Natural killer cell (primary cell): ENCODE results near the gene PREPL. TPM values are rescaled to one million over a fixed set of nuclear protein-coding genes. Genes with fewer than 3 reads are reported as not detected.

Source experiments
- ATAC-seq, 3 donors: fragments of 150-1000 bp in 2 of 3; fragments of 200-7000 bp in 1 of 3; cut with Tn5 transposase; 1 replicate in 1 of 3; 2 replicates in 2 of 3; pipeline ENCODE4 v1.10.0; 2021; ENCODE audit warnings: mild to moderate bottlenecking in 2 of 3, moderate library complexity in 2 of 3
- DNase-seq, 2 donors: peaks; one replicate each; pipeline versions ENCODE4 v3.0.0 to v3.0.0-alpha.2; 2013 to 2021; ENCODE audit warnings: mixed read lengths in 1 of 2
- H3K27ac ChIP-seq: one replicate; pipeline ENCODE4 v1.5.1; 2013; ENCODE audit warnings: mild to moderate bottlenecking, low read length
- H3K27me3 ChIP-seq: one replicate; pipeline ENCODE4 v1.6.1; 2013; ENCODE audit warnings: low read length; ENCODE audit not compliant: control insufficient read depth, insufficient read depth
- H3K36me3 ChIP-seq: one replicate; pipeline ENCODE4 v1.6.1; 2013; ENCODE audit warnings: low read length; ENCODE audit not compliant: control insufficient read depth, insufficient read depth
- H3K4me1 ChIP-seq: one replicate; pipeline ENCODE4 v1.6.1; 2013; ENCODE audit warnings: low read length; ENCODE audit not compliant: control insufficient read depth, insufficient read depth
- H3K4me3 ChIP-seq: one replicate; pipeline ENCODE4 v1.5.1; 2013; ENCODE audit warnings: low read length
- H3K9me3 ChIP-seq: one replicate; pipeline ENCODE4 v1.6.1; 2013; ENCODE audit warnings: low read length; ENCODE audit not compliant: control insufficient read depth, insufficient read depth
- H3K27ac Mint-ChIP-seq, 2 donors: one replicate each; pipeline ENCODE4 v1.8.0; 2022; ENCODE audit warnings: mild to moderate bottlenecking in 2 of 2, mixed read lengths in 2 of 2, moderate library complexity in 1 of 2
- H3K27me3 Mint-ChIP-seq, 2 donors: one replicate each; pipeline ENCODE4 v1.8.0; 2022; ENCODE audit warnings: low read depth in 2 of 2, mixed read lengths in 2 of 2
- H3K36me3 Mint-ChIP-seq: one replicate; pipeline ENCODE4 v1.8.0; 2022; ENCODE audit warnings: mixed read lengths
- H3K4me1 Mint-ChIP-seq, 2 donors: one replicate each; pipeline ENCODE4 v1.8.0; 2022; ENCODE audit warnings: mixed read lengths in 2 of 2
- H3K4me3 Mint-ChIP-seq: one replicate; pipeline ENCODE4 v1.8.0; 2022; ENCODE audit warnings: mild to moderate bottlenecking, moderate library complexity, mixed read lengths
- H3K9me3 Mint-ChIP-seq, 2 donors: one replicate each; pipeline ENCODE4 v1.8.0; 2022; ENCODE audit warnings: mixed read lengths in 2 of 2
- CTCF ChIP-seq: fragments of 200-600 bp; IDR thresholded peaks from one replicate; pipeline ENCODE4 v1.8.0; 2022; ENCODE audit warnings: antibody characterized with exemption
- WGBS: methylation state at CpG from one replicate; pipeline ENCODE4 v1.1.7; 2013; ENCODE audit warnings: missing lambda C conversion rate; ENCODE audit not compliant: insufficient coverage; 5-methylcytosine and 5-hydroxymethylcytosine counted together
- intact Hi-C: fragments of 100-400 bp; cut with micrococcal nuclease; formaldehyde crosslinking; loops from one replicate; pipeline ENCODE4 v1.14.2; 2022
- total RNA-seq, 4 donors: library from RNA; stranded (reverse); fragments of 120-200 nt in 1 of 4; gene quantifications; one replicate each; pipeline versions ENCODE4 v1.2.3 to v1.2.4, GENCODE V29; 2013 to 2022

PREPL gene
- total RNA-seq, 3 donors from 2014 or later (not counting 1 experiment from before 2014, with no cell fraction given), result 17.2 to 23.2 (median 18.4) TPM

DNA sequence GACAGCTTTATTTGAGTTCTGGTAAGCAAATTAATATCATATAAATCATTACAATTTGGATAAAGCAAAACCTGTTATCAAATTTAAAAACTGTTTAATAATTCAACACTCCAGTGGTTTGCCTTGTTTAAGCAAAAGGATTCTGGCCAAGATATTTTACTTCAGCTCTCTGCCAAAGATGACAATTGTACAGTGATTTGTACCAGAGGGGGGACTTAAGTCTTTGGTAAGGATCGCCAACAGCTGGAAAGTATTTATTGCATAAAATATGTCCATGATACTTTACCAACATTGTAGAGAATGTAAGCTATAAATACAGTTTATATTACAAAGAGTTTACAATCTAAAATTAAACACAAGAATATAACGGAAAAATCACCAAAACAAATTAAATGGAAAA, 13.8 kb downstream of the PREPL start:
- Mint-ChIP-seq H3K9me3 (no peaks in the 10 kb centered on the region), H3K4me1 (peaks cover 17 to 18% of the 10 kb centered on the region in 2 donors), H3K27me3 (no peaks in the 10 kb centered on the region), H3K36me3 (no peaks in the 10 kb centered on the region), H3K4me3 (no peak overlapping the region), H3K27ac (no peak overlapping the region)
- H3K36me3 ChIP-seq, result peaks cover 10% of the 10 kb centered on the region
- ATAC-seq (no peak), DNase-seq (no peak)
- no peak for TF ChIP-seq CTCF
- no peaks in the 10 kb centered on the region for H3K27me3 ChIP-seq
- no peaks in the 10 kb centered on the region for H3K4me1 ChIP-seq
- H3K4me3 ChIP-seq, result no peak overlapping the region
- WGBS, result no CpG with 5 or more reads among the region's 2 CpGs
- H3K27ac ChIP-seq, result no peak overlapping the region
- no peaks in the 10 kb centered on the region for H3K9me3 ChIP-seq
- intact Hi-C loops, result loop anchor here (10.0 kb wide), 1 partner anchor 103 kb away; no protein-coding TSS in a partner anchor

DNA sequence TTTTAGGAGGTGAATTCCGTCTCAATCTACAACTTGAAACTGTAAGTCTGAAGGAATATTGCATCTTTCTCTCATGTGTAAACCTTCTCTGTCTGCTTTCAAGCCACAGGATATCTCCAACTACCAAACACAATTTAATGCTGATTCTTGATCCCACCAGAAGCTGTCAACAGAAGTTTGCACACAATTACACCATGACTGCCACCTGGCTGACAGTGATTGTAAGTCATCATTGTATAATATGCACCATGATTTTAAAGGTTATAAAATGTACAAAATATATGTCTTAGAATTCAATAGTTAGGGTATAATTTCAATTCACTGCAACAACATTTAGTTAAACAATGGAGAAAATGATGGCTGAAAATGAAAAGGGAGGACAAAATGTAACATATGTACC, 18.4 kb downstream of the PREPL start:
- Mint-ChIP-seq H3K9me3 (no peaks in the 10 kb centered on the region), H3K27me3 (no peaks in the 10 kb centered on the region), H3K27ac (peak overlapping the region in 1 of 2 donors; percentile 54), H3K4me3 (no peak overlapping the region), H3K36me3 (peaks cover 13% of the 10 kb centered on the region), H3K4me1 (no peaks in the 10 kb centered on the region)
- Histone ChIP-seq H3K27ac (no peak overlapping the region), H3K27me3 (no peaks in the 10 kb centered on the region), H3K36me3 (peaks cover 42% of the 10 kb centered on the region), H3K4me1 (no peaks in the 10 kb centered on the region), H3K9me3 (no peaks in the 10 kb centered on the region), H3K4me3 (no peak overlapping the region)
- peak; percentile 23 for TF ChIP-seq CTCF
- intact Hi-C loops, result loop anchor here (1.0 to 10.0 kb wide), 3 partner anchors 98 to 301 kb away; no protein-coding TSS in a partner anchor
- 100% methylated on average over 1 of the region's 1 CpG for WGBS
- peak in 1 of 2 donors; percentile 65 for DNase-seq
- ATAC-seq, result peak in 2 of 3 donors; percentile 50 to 52

- peaks cover 49% of the 10 kb centered on the region for H3K36me3 ChIP-seq
- H3K27me3 Mint-ChIP-seq, result no peaks in the 10 kb centered on the region
- peaks cover 31% of the 10 kb centered on the region for H3K36me3 Mint-ChIP-seq
- no peak for ATAC-seq
- no peak overlapping the region for H3K27ac ChIP-seq
- H3K4me1 ChIP-seq, result no peaks in the 10 kb centered on the region
- H3K4me1 Mint-ChIP-seq, result peaks cover 7 to 10% of the 10 kb centered on the region in 2 donors
- WGBS, result no CpG with 5 or more reads among the region's 2 CpGs
- intact Hi-C loops, result no loop called here
- no peak overlapping the region for H3K4me3 Mint-ChIP-seq
- DNase-seq, result no peak
- TF ChIP-seq CTCF, result no peak
- H3K27me3 ChIP-seq, result no peaks in the 10 kb centered on the region
- no peak overlapping the region for H3K27ac Mint-ChIP-seq
- H3K9me3 Mint-ChIP-seq, result no peaks in the 10 kb centered on the region
- H3K4me3 ChIP-seq, result no peak overlapping the region
- no peaks in the 10 kb centered on the region for H3K9me3 ChIP-seq
Observed at GRCh38 chr2:44335806-44336538, 25.3 kb downstream of the PREPL start.

DNA sequence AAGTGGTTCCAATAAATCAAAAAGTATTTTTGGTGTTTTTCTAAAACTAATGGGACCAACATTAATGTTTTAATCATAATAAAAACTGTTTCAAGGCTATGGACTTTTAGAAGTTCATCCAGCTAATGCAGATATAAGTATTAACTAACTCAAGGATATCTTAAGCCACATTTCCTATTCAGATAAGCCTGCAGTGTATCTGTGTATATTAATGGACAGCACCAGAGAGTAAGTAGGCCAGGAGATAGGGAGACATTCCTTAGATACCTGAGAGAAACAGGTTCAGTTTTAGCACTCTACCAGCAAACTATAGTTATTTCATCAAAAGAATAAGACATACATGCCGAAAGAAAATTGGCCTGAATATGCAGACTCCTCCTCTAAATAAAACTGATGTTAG, 27.3 kb downstream of the PREPL start:
- H3K27me3 ChIP-seq, result no peaks in the 10 kb centered on the region
- ATAC-seq (no peak), DNase-seq (no peak)
- H3K9me3 Mint-ChIP-seq, result no peaks in the 10 kb centered on the region
- no peak overlapping the region for H3K4me3 ChIP-seq
- H3K36me3 ChIP-seq, result peaks cover 45% of the 10 kb centered on the region
- no peaks in the 10 kb centered on the region for H3K27me3 Mint-ChIP-seq
- peaks cover 31% of the 10 kb centered on the region for H3K36me3 Mint-ChIP-seq
- no peaks in the 10 kb centered on the region for H3K9me3 ChIP-seq
- no peak overlapping the region for H3K27ac ChIP-seq
- peaks cover 7 to 10% of the 10 kb centered on the region in 2 donors for H3K4me1 Mint-ChIP-seq
- intact Hi-C loops, result no loop called here
- WGBS, result 100% methylated on average over 1 of the region's 1 CpG
- H3K27ac Mint-ChIP-seq, result no peak overlapping the region
- H3K4me3 Mint-ChIP-seq, result no peak overlapping the region
- TF ChIP-seq CTCF, result no peak
- H3K4me1 ChIP-seq, result no peaks in the 10 kb centered on the region
